ENCODE data around the gene ABTB2. TPM values are rescaled to one million over a fixed set of nuclear protein-coding genes. Genes with fewer than 3 reads are reported as not detected.
"Not testable (repeated sequence)": the region's sequence is repeated elsewhere in the genome, so short reads cannot be mapped to it uniquely, and the experiment has no call there.

The ABTB2 gene
- total RNA-seq, 4 donors from 2014 or later = 7.1 to 9.3 (median 7.7) TPM

- Histone ChIP-seq H3K27ac (peak overlapping the region in 1 of 4 donors; percentile 75), H3K4me1 (peaks cover 0 to 39% (median 24%) of the 10 kb centered on the region in 4 donors), H3K9me3 (no peaks in the 10 kb centered on the region), H3K4me3 (no peak overlapping the region), H3K36me3 (no peaks in the 10 kb centered on the region), H3K27me3 (no peaks in the 10 kb centered on the region)
- no peak for TF ChIP-seq POLR2A (IDR thresholded peaks at IDR 0.05)
- TF ChIP-seq CTCF (IDR thresholded peaks at IDR 0.05) = no peak
- no peak for TF ChIP-seq EP300 (IDR thresholded peaks at IDR 0.05)
- WGBS, 2 donors = 67 to 68% methylated on average over 2 of the region's 2 CpGs
- no peak for DNase-seq (ENCODE audit: low spot score in 2 of 2)
Observed at GRCh38 chr11:34250211-34250610, 107.6 kb downstream of the ABTB2 start.

GRCh38 chr11:34249439-34249838, 108.4 kb downstream of the ABTB2 start:
- 29 to 33% methylated on average over 3 of the region's 3 CpGs for WGBS, 2 donors
- Histone ChIP-seq H3K27ac (peak overlapping the region in 2 of 4 donors; percentile 2 to 36), H3K9me3 (no peaks in the 10 kb centered on the region), H3K27me3 (no peaks in the 10 kb centered on the region), H3K36me3 (no peaks in the 10 kb centered on the region), H3K4me3 (no peak overlapping the region), H3K4me1 (peaks cover 0 to 40% (median 26%) of the 10 kb centered on the region in 4 donors)
- peak in 1 of 2 donors; percentile 17 for DNase-seq (ENCODE audit: low spot score in 2 of 2)
- TF ChIP-seq EP300 (IDR thresholded peaks at IDR 0.05) (no peak), CTCF (IDR thresholded peaks at IDR 0.05) (no peak), POLR2A (IDR thresholded peaks at IDR 0.05) (no peak)

- not testable (repeated sequence) for H3K4me3 ChIP-seq; DNase-seq (ENCODE audit: low spot score in 2 of 2); H3K9me3 ChIP-seq; H3K27me3 ChIP-seq; H3K27ac ChIP-seq; H3K36me3 ChIP-seq
- WGBS, 2 donors = 73 to 84% methylated on average over 4 of the region's 4 CpGs
- peaks cover 0 to 45% (median 36%) of the 10 kb centered on the region in 4 donors for H3K4me1 ChIP-seq
Observed at GRCh38 chr11:34246511-34246910, 111.3 kb downstream of the ABTB2 start.

- Histone ChIP-seq H3K4me1 (peaks cover 0 to 30% (median 24%) of the 10 kb centered on the region in 4 donors), H3K27ac (no peak overlapping the region), H3K27me3 (no peaks in the 10 kb centered on the region), H3K36me3 (no peaks in the 10 kb centered on the region), H3K4me3 (no peak overlapping the region), H3K9me3 (no peaks in the 10 kb centered on the region)
- DNase-seq (ENCODE audit: low spot score in 2 of 2) = no peak
- no peak for TF ChIP-seq CTCF (IDR thresholded peaks at IDR 0.05)
- no peak for TF ChIP-seq POLR2A (IDR thresholded peaks at IDR 0.05)
- TF ChIP-seq EP300 (IDR thresholded peaks at IDR 0.05) = no peak
- 95 to 100% methylated on average over 4 of the region's 4 CpGs for WGBS, 2 donors
Observed at GRCh38 chr11:34245041-34245440, 112.8 kb downstream of the ABTB2 start.

- Histone ChIP-seq H3K4me1 (peaks cover 0 to 20% (median 16%) of the 10 kb centered on the region in 4 donors), H3K9me3 (no peaks in the 10 kb centered on the region), H3K36me3 (no peaks in the 10 kb centered on the region), H3K27me3 (no peaks in the 10 kb centered on the region), H3K27ac (peak overlapping the region in 3 of 4 donors; percentile 48 to 73 (median 62)), H3K4me3 (no peak overlapping the region)
- no peak for DNase-seq (ENCODE audit: low spot score in 2 of 2)
- WGBS, 2 donors = 58 to 63% methylated on average over 8 of the region's 8 CpGs
- TF ChIP-seq EP300 (IDR thresholded peaks at IDR 0.05) (no peak), CTCF (IDR thresholded peaks at IDR 0.05) (no peak)
Observed at GRCh38 chr11:34243600-34244464, 114.0 kb downstream of the ABTB2 start.

Measured in tibial nerve (tissue), 4 donors.